Loucy (cell line): ENCODE results near the gene MBNL2.

Source experiments
- H2AFZ ChIP-seq: fragments of 200-600 bp; sonication (generic); 2 replicates; pipeline ENCODE4 v1.6.0; 2016; ENCODE audit warnings: antibody characterized with exemption, mild to moderate bottlenecking, low read length, moderate library complexity
- H3F3A ChIP-seq: fragments of 200-600 bp; 2 replicates; pipeline ENCODE4 v1.6.0; 2016; ENCODE audit warnings: antibody characterized with exemption, low read depth, mild to moderate bottlenecking
- H3K27me3 ChIP-seq: fragments of 200-600 bp; sonication (generic); 2 replicates; pipeline ENCODE4 v1.6.1; 2014; ENCODE audit warnings: low read length, mild to moderate bottlenecking; ENCODE audit not compliant: insufficient read depth, poor library complexity, severe bottlenecking
- H3K36me3 ChIP-seq: fragments of 200-600 bp; sonication (generic); 2 replicates; pipeline ENCODE4 v1.6.1; 2016; ENCODE audit warnings: low read length; ENCODE audit not compliant: insufficient read depth
- H3K4me1 ChIP-seq: fragments of 200-600 bp; sonication (generic); 2 replicates; pipeline ENCODE4 v1.5.1; 2014; ENCODE audit warnings: low read length, mild to moderate bottlenecking; ENCODE audit not compliant: insufficient read depth, poor library complexity, severe bottlenecking
- H3K4me2 ChIP-seq: fragments of 200-600 bp; sonication (generic); 2 replicates; pipeline ENCODE4 v1.6.0; 2014; ENCODE audit warnings: antibody characterized with exemption, low read length, low read depth, mild to moderate bottlenecking; ENCODE audit not compliant: poor library complexity, severe bottlenecking
- H3K4me3 ChIP-seq: fragments of 200-600 bp; sonication (generic); 2 replicates; pipeline ENCODE4 v1.5.1; 2014; ENCODE audit warnings: low read length, mild to moderate bottlenecking, mixed read lengths; ENCODE audit not compliant: poor library complexity, severe bottlenecking
- H3K79me2 ChIP-seq: fragments of 200-600 bp; sonication (generic); 2 replicates; pipeline ENCODE4 v1.6.1; 2014; ENCODE audit warnings: low read length; ENCODE audit not compliant: insufficient read depth
- H3K9ac ChIP-seq: fragments of 200-600 bp; sonication (generic); 2 replicates; pipeline ENCODE4 v1.6.0; 2014; ENCODE audit warnings: mild to moderate bottlenecking, low read depth, low read length, moderate library complexity; ENCODE audit not compliant: poor library complexity, severe bottlenecking
- H3K9me2 ChIP-seq: fragments of 200-600 bp; sonication (generic); replicated peaks from 2 replicates; pipeline ENCODE4 v1.6.1; 2016; ENCODE audit warnings: low read depth, low read length, mixed read lengths
- H3K9me3 ChIP-seq: fragments of 200-600 bp; sonication (generic); 2 replicates; pipeline ENCODE4 v1.6.1; 2014; ENCODE audit warnings: mild to moderate bottlenecking, antibody characterized with exemption, low read length, low read depth; ENCODE audit not compliant: insufficient read depth
- H4K20me1 ChIP-seq: fragments of 200-600 bp; sonication (generic); 2 replicates; pipeline ENCODE4 v1.6.0; 2014; ENCODE audit warnings: antibody characterized with exemption, low read length, mild to moderate bottlenecking; ENCODE audit not compliant: insufficient read depth, poor library complexity, severe bottlenecking
- EZH2phosphoT487 ChIP-seq: fragments of 200-600 bp; IDR thresholded peaks from 2 replicates; pipeline ENCODE4 v1.6.1; 2018; ENCODE audit warnings: antibody characterized with exemption, mild to moderate bottlenecking, moderate library complexity, borderline replicate concordance
- TF ChIP-seq, protein P1 (sequence below): fragments of 200-600 bp; sonication (generic); conservative IDR thresholded peaks from 2 replicates; pipeline ENCODE4 v1.5.1; 2014; ENCODE audit warnings: mild to moderate bottlenecking, antibody characterized with exemption, low read length

Gene MBNL2

DNA sequence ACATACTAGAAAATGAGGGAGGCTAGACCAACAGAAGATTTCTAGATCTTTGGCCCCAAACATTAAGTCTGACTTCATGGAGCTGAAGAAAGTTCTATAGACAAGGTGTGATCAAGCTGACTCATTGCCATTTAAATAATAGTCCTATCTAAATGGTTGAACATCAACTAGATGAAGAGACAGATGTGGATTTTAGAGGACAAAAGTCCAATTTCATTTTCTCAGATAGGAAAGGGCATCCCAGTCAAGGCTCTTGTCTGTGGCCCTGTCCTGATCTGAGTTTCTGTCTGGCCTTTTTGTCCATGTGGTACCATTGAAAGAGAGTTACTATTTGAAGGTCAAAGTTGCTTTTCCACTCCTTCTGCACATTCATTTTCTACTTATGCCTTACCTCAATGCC lies 74.6 kb downstream of the MBNL2 start:
- H3K79me2 ChIP-seq: no peaks in the 10 kb centered on the region
- no peaks in the 10 kb centered on the region for H3K27me3 ChIP-seq
- H3K9ac ChIP-seq: no peak overlapping the region
- no peak overlapping the region for H2AFZ ChIP-seq
- no peaks in the 10 kb centered on the region for H3K9me3 ChIP-seq
- H4K20me1 ChIP-seq: no peaks in the 10 kb centered on the region
- no peaks in the 10 kb centered on the region for H3K4me1 ChIP-seq
- no peak overlapping the region for H3K4me2 ChIP-seq
- H3F3A ChIP-seq: no peaks in the 10 kb centered on the region
- H3K36me3 ChIP-seq: no peaks in the 10 kb centered on the region
- TF ChIP-seq EZH2phosphoT487: no peak
- TF ChIP-seq, protein P1, sequence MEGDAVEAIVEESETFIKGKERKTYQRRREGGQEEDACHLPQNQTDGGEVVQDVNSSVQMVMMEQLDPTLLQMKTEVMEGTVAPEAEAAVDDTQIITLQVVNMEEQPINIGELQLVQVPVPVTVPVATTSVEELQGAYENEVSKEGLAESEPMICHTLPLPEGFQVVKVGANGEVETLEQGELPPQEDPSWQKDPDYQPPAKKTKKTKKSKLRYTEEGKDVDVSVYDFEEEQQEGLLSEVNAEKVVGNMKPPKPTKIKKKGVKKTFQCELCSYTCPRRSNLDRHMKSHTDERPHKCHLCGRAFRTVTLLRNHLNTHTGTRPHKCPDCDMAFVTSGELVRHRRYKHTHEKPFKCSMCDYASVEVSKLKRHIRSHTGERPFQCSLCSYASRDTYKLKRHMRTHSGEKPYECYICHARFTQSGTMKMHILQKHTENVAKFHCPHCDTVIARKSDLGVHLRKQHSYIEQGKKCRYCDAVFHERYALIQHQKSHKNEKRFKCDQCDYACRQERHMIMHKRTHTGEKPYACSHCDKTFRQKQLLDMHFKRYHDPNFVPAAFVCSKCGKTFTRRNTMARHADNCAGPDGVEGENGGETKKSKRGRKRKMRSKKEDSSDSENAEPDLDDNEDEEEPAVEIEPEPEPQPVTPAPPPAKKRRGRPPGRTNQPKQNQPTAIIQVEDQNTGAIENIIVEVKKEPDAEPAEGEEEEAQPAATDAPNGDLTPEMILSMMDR: no peak
- H3K4me3 ChIP-seq: no peak overlapping the region
- H3K9me2 ChIP-seq: no peaks in the 10 kb centered on the region

DNA sequence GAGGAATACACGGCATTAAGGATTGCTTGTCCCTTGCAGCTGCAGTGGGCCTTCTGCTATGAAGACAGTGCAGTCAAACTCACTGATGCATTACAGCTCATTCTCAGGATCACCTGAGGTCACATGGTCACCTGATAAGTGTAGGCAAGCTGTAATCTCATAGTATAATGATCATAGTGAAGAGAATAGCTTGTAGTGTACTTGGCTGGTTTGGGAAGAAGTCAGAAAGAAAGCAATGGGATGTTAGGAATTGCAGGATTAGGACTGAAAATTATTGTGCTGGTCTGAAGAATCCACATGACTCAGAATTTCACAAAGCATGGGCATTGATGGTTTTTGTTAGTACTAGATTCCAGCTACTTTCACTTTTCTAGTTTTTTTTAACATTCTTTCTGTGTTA lies 76.7 kb downstream of the MBNL2 start:
- Histone ChIP-seq H3K4me2 (no peak overlapping the region), H3K4me1 (no peaks in the 10 kb centered on the region), H4K20me1 (no peaks in the 10 kb centered on the region), H3K9me2 (no peaks in the 10 kb centered on the region), H3K4me3 (no peak overlapping the region), H3K9ac (no peak overlapping the region), H3K27me3 (no peaks in the 10 kb centered on the region), H2AFZ (no peak overlapping the region), H3F3A (no peaks in the 10 kb centered on the region), H3K36me3 (no peaks in the 10 kb centered on the region), H3K79me2 (no peaks in the 10 kb centered on the region), H3K9me3 (no peaks in the 10 kb centered on the region)
- no peak for TF ChIP-seq EZH2phosphoT487
- TF ChIP-seq, protein P1: no peak

- no peak for TF ChIP-seq EZH2phosphoT487
- TF ChIP-seq, protein P1: no peak
- H3K4me3 ChIP-seq: no peak overlapping the region
- no peaks in the 10 kb centered on the region for H3K9me2 ChIP-seq
- no peak overlapping the region for H2AFZ ChIP-seq
- H3K9me3 ChIP-seq: no peaks in the 10 kb centered on the region
- H4K20me1 ChIP-seq: no peaks in the 10 kb centered on the region
- no peaks in the 10 kb centered on the region for H3K27me3 ChIP-seq
- no peak overlapping the region for H3K4me2 ChIP-seq
- H3K36me3 ChIP-seq: no peaks in the 10 kb centered on the region
- H3K9ac ChIP-seq: no peak overlapping the region
- H3K4me1 ChIP-seq: no peaks in the 10 kb centered on the region
- no peaks in the 10 kb centered on the region for H3F3A ChIP-seq
- H3K79me2 ChIP-seq: no peaks in the 10 kb centered on the region
Observed at GRCh38 chr13:97300871-97301270, 78.7 kb downstream of the MBNL2 start.
